ENCODE data around the gene OR14I1. TPM values are rescaled to one million over a fixed set of nuclear protein-coding genes. Genes with fewer than 3 reads are reported as not detected.

OR14I1 gene
- not detected for polyA plus RNA-seq (2013, experiment 1 of 2)
- not detected for polyA plus RNA-seq (2013, experiment 2 of 2)

DNA sequence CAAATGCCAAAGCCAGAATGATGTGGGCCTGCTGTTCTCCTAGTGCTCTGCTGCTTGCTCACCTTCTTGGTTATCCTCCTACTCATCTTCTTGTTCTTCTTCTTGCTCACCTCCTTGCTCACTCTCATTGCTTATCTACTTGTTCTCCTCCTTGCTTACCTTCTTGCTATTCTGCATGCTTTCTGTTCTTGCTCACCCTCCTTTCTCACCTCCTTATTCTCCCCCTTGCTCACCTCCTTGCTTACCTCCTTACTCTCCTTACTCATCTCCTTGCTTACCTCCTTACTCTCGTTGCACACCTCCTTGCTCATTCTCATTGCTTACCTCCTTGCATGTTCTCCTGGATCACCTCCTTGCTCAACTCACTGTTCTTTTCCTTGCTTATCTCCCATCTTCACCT is at the start of gene OR14I1:
OR14I1 (minus strand) TSS at position 53 of the 400 bp plus-strand sequence.
- WGBS, 2 donors (ENCODE audit: extremely low coverage in 2 of 2, insufficient read length in 2 of 2, insufficient replicate concordance in 1 of 2) = no CpG with 5 or more reads among the region's 1 CpG
- Histone ChIP-seq H3K23ac (ENCODE audit: low read depth, low read length, poor library complexity) (no peak within 1 kb of the TSS), H2BK15ac (ENCODE audit: low read length) (no peak within 1 kb of the TSS), H3K27ac (replicated peaks; ENCODE audit: low read length) (no peak within 1 kb of the TSS), H3K9me3 (replicated peaks in 1 of 2; ENCODE audit: control insufficient read depth in 2 of 2, insufficient read depth in 1 of 2, low read depth in 1 of 2, low read length in 2 of 2) (peaks cover 0 to 20% of the 10 kb centered on the region in 2 donors), H2AFZ (ENCODE audit: low read length) (no peak within 1 kb of the TSS), H4K91ac (ENCODE audit: low read depth, low read length, poor library complexity) (no peak within 1 kb of the TSS), H3K36me3 (replicated peaks in 1 of 2; ENCODE audit: control insufficient read depth in 2 of 2, insufficient read depth in 2 of 2, low read length in 2 of 2) (no peaks in the 10 kb centered on the region), H3K4ac (ENCODE audit: low read length) (no peak within 1 kb of the TSS), H2BK12ac (ENCODE audit: low read length) (no peak within 1 kb of the TSS), H2BK5ac (ENCODE audit: low read length) (no peak within 1 kb of the TSS), H3K4me3 (ENCODE audit: low read length in 2 of 2) (no peak within 1 kb of the TSS), H3K14ac (ENCODE audit: low read length) (no peak within 1 kb of the TSS), H2BK120ac (ENCODE audit: low read depth, low read length) (no peak within 1 kb of the TSS), H3K79me1 (ENCODE audit: low read depth, low read length) (no peaks in the 10 kb centered on the region), H3K27me3 (ENCODE audit: control insufficient read depth in 3 of 3, insufficient read depth in 3 of 3, low read depth in 1 of 3, low read length in 3 of 3) (peaks cover 0 to 2% (median 0%) of the 10 kb centered on the region in 3 experiments), H2AK5ac (ENCODE audit: low read depth, low read length) (no peak within 1 kb of the TSS), H3K18ac (ENCODE audit: low read length) (no peak within 1 kb of the TSS), H3K4me2 (ENCODE audit: insufficient read depth, low read length, poor library complexity, severe bottlenecking) (no peak within 1 kb of the TSS), H3K9ac (ENCODE audit: low read depth, low read length, poor library complexity) (no peak within 1 kb of the TSS), H3K4me1 (ENCODE audit: control insufficient read depth in 2 of 2, insufficient read depth in 1 of 2, low read depth in 1 of 2, low read length in 2 of 2) (no peaks in the 10 kb centered on the region), H4K8ac (ENCODE audit: low read depth, low read length) (no peak within 1 kb of the TSS)
- DNase-seq (ENCODE audit: low spot score) = no peak

DNA sequence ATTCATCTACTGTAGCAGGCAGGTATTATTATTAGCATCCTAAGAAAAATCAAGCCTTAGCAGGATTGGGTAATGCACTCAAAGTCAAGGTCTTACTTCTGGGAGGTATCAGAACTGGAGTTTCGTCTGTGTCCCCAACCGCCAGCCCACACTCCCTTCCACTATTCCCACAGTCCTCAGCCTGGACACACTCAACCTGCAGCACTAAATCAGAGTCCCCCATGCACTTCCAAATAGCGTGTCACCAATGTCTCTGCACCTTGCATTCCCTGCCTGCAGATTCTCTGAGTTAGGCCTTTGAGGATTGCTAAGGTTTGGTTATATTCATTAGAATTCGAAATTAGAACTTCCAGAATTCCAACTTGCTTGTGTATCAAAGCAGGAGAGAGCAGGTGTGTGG is 49.1 kb upstream of the OR14I1 start:
- no peak for DNase-seq (ENCODE audit: low spot score)
- no peak overlapping the region for H3K23ac ChIP-seq (ENCODE audit: low read depth, low read length, poor library complexity)
- H3K4me2 ChIP-seq (ENCODE audit: insufficient read depth, low read length, poor library complexity, severe bottlenecking) = peak overlapping the region; percentile 11
- peaks cover 3% of the 10 kb centered on the region for H3K79me1 ChIP-seq (ENCODE audit: low read depth, low read length)
- no peak overlapping the region for H2AFZ ChIP-seq (ENCODE audit: low read length)
- H3K36me3 ChIP-seq (replicated peaks in 1 of 2; ENCODE audit: control insufficient read depth in 2 of 2, insufficient read depth in 2 of 2, low read length in 2 of 2) = peaks cover 0 to 7% of the 10 kb centered on the region in 2 donors
- no CpG with 5 or more reads among the region's 4 CpGs for WGBS, 2 donors (ENCODE audit: extremely low coverage in 2 of 2, insufficient read length in 2 of 2, insufficient replicate concordance in 1 of 2)
- no peak overlapping the region for H2BK120ac ChIP-seq (ENCODE audit: low read depth, low read length)
- H3K14ac ChIP-seq (ENCODE audit: low read length) = no peak overlapping the region
- peaks cover 3 to 62% of the 10 kb centered on the region in 2 donors for H3K9me3 ChIP-seq (replicated peaks in 1 of 2; ENCODE audit: control insufficient read depth in 2 of 2, insufficient read depth in 1 of 2, low read depth in 1 of 2, low read length in 2 of 2)
- no peak overlapping the region for H3K4ac ChIP-seq (ENCODE audit: low read length)
- no peak overlapping the region for H3K18ac ChIP-seq (ENCODE audit: low read length)
- H2AK5ac ChIP-seq (ENCODE audit: low read depth, low read length) = no peak overlapping the region
- no peak overlapping the region for H3K9ac ChIP-seq (ENCODE audit: low read depth, low read length, poor library complexity)
- H2BK12ac ChIP-seq (ENCODE audit: low read length) = no peak overlapping the region
- no peak overlapping the region for H4K91ac ChIP-seq (ENCODE audit: low read depth, low read length, poor library complexity)
- no peak overlapping the region for H4K8ac ChIP-seq (ENCODE audit: low read depth, low read length)
- no peaks in the 10 kb centered on the region for H3K4me1 ChIP-seq (ENCODE audit: control insufficient read depth in 2 of 2, insufficient read depth in 1 of 2, low read depth in 1 of 2, low read length in 2 of 2)
- peaks cover 0 to 5% (median 0%) of the 10 kb centered on the region in 3 experiments for H3K27me3 ChIP-seq (ENCODE audit: control insufficient read depth in 3 of 3, insufficient read depth in 3 of 3, low read depth in 1 of 3, low read length in 3 of 3)
- H2BK5ac ChIP-seq (ENCODE audit: low read length) = no peak overlapping the region
- no peak overlapping the region for H2BK15ac ChIP-seq (ENCODE audit: low read length)
- no peak overlapping the region for H3K27ac ChIP-seq (replicated peaks; ENCODE audit: low read length)
- H3K4me3 ChIP-seq (ENCODE audit: low read length in 2 of 2) = no peak overlapping the region

DNA sequence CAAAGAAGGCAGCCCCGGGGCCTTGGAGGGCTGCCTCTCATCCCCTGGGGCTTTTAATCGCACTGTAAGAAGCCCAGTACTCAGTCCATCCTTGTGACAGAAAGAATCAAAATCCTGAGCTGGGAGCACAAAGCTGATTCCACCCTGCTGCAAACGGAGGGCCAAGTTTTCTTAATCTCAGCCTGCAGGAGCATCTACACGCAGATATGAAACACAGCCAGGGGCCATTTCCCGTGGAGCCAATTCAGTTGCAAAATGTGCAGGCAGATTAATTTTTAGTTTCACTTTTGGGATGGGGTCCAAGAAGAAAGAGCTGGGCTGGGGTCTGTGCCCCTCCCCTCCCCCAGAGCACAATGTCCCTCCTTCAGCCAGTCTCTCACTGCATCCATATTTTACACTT is 48.6 kb upstream of the OR14I1 start:
- DNase-seq (ENCODE audit: low spot score) = no peak
- Histone ChIP-seq H2BK12ac (ENCODE audit: low read length) (no peak overlapping the region), H4K8ac (ENCODE audit: low read depth, low read length) (no peak overlapping the region), H3K4ac (ENCODE audit: low read length) (no peak overlapping the region), H3K79me1 (ENCODE audit: low read depth, low read length) (peaks cover 3% of the 10 kb centered on the region), H3K23ac (ENCODE audit: low read depth, low read length, poor library complexity) (no peak overlapping the region), H3K4me2 (ENCODE audit: insufficient read depth, low read length, poor library complexity, severe bottlenecking) (peak overlapping the region; percentile 11), H3K27me3 (ENCODE audit: control insufficient read depth in 3 of 3, insufficient read depth in 3 of 3, low read depth in 1 of 3, low read length in 3 of 3) (peaks cover 0 to 5% (median 0%) of the 10 kb centered on the region in 3 experiments), H3K14ac (ENCODE audit: low read length) (no peak overlapping the region), H2BK5ac (ENCODE audit: low read length) (no peak overlapping the region), H2BK120ac (ENCODE audit: low read depth, low read length) (no peak overlapping the region), H3K18ac (ENCODE audit: low read length) (no peak overlapping the region), H2BK15ac (ENCODE audit: low read length) (no peak overlapping the region), H2AK5ac (ENCODE audit: low read depth, low read length) (no peak overlapping the region), H4K91ac (ENCODE audit: low read depth, low read length, poor library complexity) (no peak overlapping the region), H3K36me3 (replicated peaks in 1 of 2; ENCODE audit: control insufficient read depth in 2 of 2, insufficient read depth in 2 of 2, low read length in 2 of 2) (peaks cover 0 to 7% of the 10 kb centered on the region in 2 donors), H3K27ac (replicated peaks; ENCODE audit: low read length) (no peak overlapping the region), H3K4me3 (ENCODE audit: low read length in 2 of 2) (no peak overlapping the region), H3K9ac (ENCODE audit: low read depth, low read length, poor library complexity) (no peak overlapping the region), H3K9me3 (replicated peaks in 1 of 2; ENCODE audit: control insufficient read depth in 2 of 2, insufficient read depth in 1 of 2, low read depth in 1 of 2, low read length in 2 of 2) (peaks cover 3 to 63% of the 10 kb centered on the region in 2 donors), H3K4me1 (ENCODE audit: control insufficient read depth in 2 of 2, insufficient read depth in 1 of 2, low read depth in 1 of 2, low read length in 2 of 2) (no peaks in the 10 kb centered on the region), H2AFZ (ENCODE audit: low read length) (no peak overlapping the region)
- WGBS, 2 donors (ENCODE audit: extremely low coverage in 2 of 2, insufficient read length in 2 of 2, insufficient replicate concordance in 1 of 2) = no CpG with 5 or more reads among the region's 5 CpGs

DNA sequence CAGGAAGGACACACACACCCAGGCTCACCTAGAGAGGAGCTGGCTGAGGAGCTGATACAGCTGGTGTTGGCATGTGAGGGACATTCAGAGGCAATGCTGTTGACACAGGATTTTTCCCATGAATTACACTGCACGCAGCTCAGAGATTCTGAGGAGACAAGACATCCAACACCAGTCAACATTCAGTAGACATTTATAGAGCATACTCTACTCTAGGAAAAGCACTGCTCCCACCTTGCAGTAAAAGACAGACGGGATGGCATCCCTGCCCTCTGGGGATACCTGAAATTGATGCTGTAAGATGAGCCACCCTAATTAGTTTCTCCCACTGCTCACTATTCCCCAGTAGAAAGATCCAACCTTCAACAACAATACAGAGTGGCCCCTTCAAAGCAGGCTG is 47.9 kb upstream of the OR14I1 start:
- no CpG with 5 or more reads among the region's 2 CpGs for WGBS, 2 donors (ENCODE audit: extremely low coverage in 2 of 2, insufficient read length in 2 of 2, insufficient replicate concordance in 1 of 2)
- Histone ChIP-seq H3K4me2 (ENCODE audit: insufficient read depth, low read length, poor library complexity, severe bottlenecking) (no peak overlapping the region), H2BK120ac (ENCODE audit: low read depth, low read length) (no peak overlapping the region), H2BK15ac (ENCODE audit: low read length) (no peak overlapping the region), H3K79me1 (ENCODE audit: low read depth, low read length) (peaks cover 3% of the 10 kb centered on the region), H2AFZ (ENCODE audit: low read length) (no peak overlapping the region), H3K9ac (ENCODE audit: low read depth, low read length, poor library complexity) (no peak overlapping the region), H3K4ac (ENCODE audit: low read length) (no peak overlapping the region), H3K27me3 (ENCODE audit: control insufficient read depth in 3 of 3, insufficient read depth in 3 of 3, low read depth in 1 of 3, low read length in 3 of 3) (peaks cover 0 to 5% (median 0%) of the 10 kb centered on the region in 3 experiments), H4K91ac (ENCODE audit: low read depth, low read length, poor library complexity) (no peak overlapping the region), H2BK12ac (ENCODE audit: low read length) (no peak overlapping the region), H3K27ac (replicated peaks; ENCODE audit: low read length) (no peak overlapping the region), H3K4me3 (ENCODE audit: low read length in 2 of 2) (peak overlapping the region in 1 of 2 donors; percentile 41), H3K23ac (ENCODE audit: low read depth, low read length, poor library complexity) (no peak overlapping the region), H3K18ac (ENCODE audit: low read length) (no peak overlapping the region), H4K8ac (ENCODE audit: low read depth, low read length) (no peak overlapping the region), H2AK5ac (ENCODE audit: low read depth, low read length) (no peak overlapping the region), H3K4me1 (ENCODE audit: control insufficient read depth in 2 of 2, insufficient read depth in 1 of 2, low read depth in 1 of 2, low read length in 2 of 2) (no peaks in the 10 kb centered on the region), H2BK5ac (ENCODE audit: low read length) (no peak overlapping the region), H3K14ac (ENCODE audit: low read length) (peak overlapping the region; percentile 71), H3K36me3 (replicated peaks in 1 of 2; ENCODE audit: control insufficient read depth in 2 of 2, insufficient read depth in 2 of 2, low read length in 2 of 2) (peaks cover 0 to 7% of the 10 kb centered on the region in 2 donors), H3K9me3 (replicated peaks in 1 of 2; ENCODE audit: control insufficient read depth in 2 of 2, insufficient read depth in 1 of 2, low read depth in 1 of 2, low read length in 2 of 2) (peaks cover 3 to 58% of the 10 kb centered on the region in 2 donors)
- no peak for DNase-seq (ENCODE audit: low spot score)
